Astrocyte (in vitro differentiated cells and primary cell): ENCODE measurements around the gene EPS15. TPM values are rescaled to one million over a fixed set of nuclear protein-coding genes. Genes with fewer than 3 reads are reported as not detected.

Experiments
- DNase-seq: peaks from one replicate; pipeline ENCODE4 v3.0.0-alpha.2; 2010; ENCODE audit warnings: low read depth
- FAIRE-seq: peaks from 2 replicates; lab custom pipeline; 2011; peaks lifted over from hg19 to GRCh38; lab: Jason Lieb, UNC
- H2AFZ ChIP-seq: 2 replicates; pipeline ENCODE4 v1.6.0; 2012; ENCODE audit warnings: low read depth, low read length, inconsistent platforms
- H3K27ac ChIP-seq: 2 replicates; pipeline ENCODE4 v1.5.1; 2011; ENCODE audit warnings: low read depth, low read length, inconsistent platforms
- H3K27me3 ChIP-seq: 2 replicates; pipeline ENCODE4 v1.6.0; 2011; ENCODE audit warnings: low read length, inconsistent platforms; ENCODE audit not compliant: insufficient read depth
- H3K36me3 ChIP-seq: 2 replicates; pipeline ENCODE4 v1.5.1; 2011; ENCODE audit warnings: low read length, inconsistent platforms; ENCODE audit not compliant: insufficient read depth
- H3K4me1 ChIP-seq: 2 replicates; pipeline ENCODE4 v1.5.1; 2011; ENCODE audit warnings: low read length, inconsistent platforms; ENCODE audit not compliant: insufficient read depth
- H3K4me2 ChIP-seq: 2 replicates; pipeline ENCODE4 v1.6.0; 2012; ENCODE audit warnings: low read length, inconsistent platforms
- H3K4me3 ChIP-seq: 2 replicates; pipeline ENCODE4 v1.5.1; 2011; ENCODE audit warnings: low read depth, mild to moderate bottlenecking, low read length, inconsistent platforms; ENCODE audit not compliant: insufficient read depth
- H3K79me2 ChIP-seq: 2 replicates; pipeline ENCODE4 v1.6.0; 2012; ENCODE audit warnings: mild to moderate bottlenecking, low read length, inconsistent platforms; ENCODE audit not compliant: insufficient read depth
- H3K9ac ChIP-seq: 2 replicates; pipeline ENCODE4 v1.6.0; 2012; ENCODE audit warnings: mild to moderate bottlenecking, low read length, inconsistent platforms
- H3K9me3 ChIP-seq: 2 replicates; pipeline ENCODE4 v1.5.1; 2012; ENCODE audit warnings: low read depth, mild to moderate bottlenecking, low read length, inconsistent platforms; ENCODE audit not compliant: insufficient read depth
- H4K20me1 ChIP-seq: 2 replicates; pipeline ENCODE4 v1.6.0; 2012; ENCODE audit warnings: low read length, inconsistent platforms; ENCODE audit not compliant: insufficient read depth
- H3K27ac Mint-ChIP-seq: one replicate; pipeline ENCODE4 v1.8.0; 2021; ENCODE audit warnings: mild to moderate bottlenecking, mixed read lengths; ENCODE audit not compliant: unreplicated experiment
- H3K27me3 Mint-ChIP-seq: one replicate; pipeline ENCODE4 v1.8.0; 2021; ENCODE audit warnings: low read depth, mixed read lengths; ENCODE audit not compliant: unreplicated experiment
- H3K36me3 Mint-ChIP-seq: one replicate; pipeline ENCODE4 v1.8.0; 2021; ENCODE audit warnings: low read depth, mixed read lengths; ENCODE audit not compliant: unreplicated experiment
- H3K4me1 Mint-ChIP-seq: one replicate; pipeline ENCODE4 v1.8.0; 2021; ENCODE audit warnings: low read depth, mixed read lengths; ENCODE audit not compliant: unreplicated experiment
- H3K4me3 Mint-ChIP-seq: one replicate; pipeline ENCODE4 v1.8.0; 2021; ENCODE audit warnings: mild to moderate bottlenecking, moderate library complexity, mixed read lengths; ENCODE audit not compliant: unreplicated experiment
- H3K9me3 Mint-ChIP-seq: one replicate; pipeline ENCODE4 v1.8.0; 2021; ENCODE audit warnings: mild to moderate bottlenecking, mixed read lengths; ENCODE audit not compliant: unreplicated experiment
- EZH2 ChIP-seq: IDR thresholded peaks from 2 replicates; pipeline ENCODE4 v1.6.1; 2012; ENCODE audit warnings: mild to moderate bottlenecking, low read length, inconsistent platforms; ENCODE audit not compliant: insufficient read depth
- total RNA-seq: library from RNA; stranded (reverse); gene quantifications from 2 replicates; pipeline ENCODE4 v1.2.1, GENCODE V29; 2021
- TF ChIP-seq, protein P1 (sequence below): IDR thresholded peaks from 2 replicates; pipeline ENCODE4 v1.5.1; 2011; ENCODE audit warnings: low read depth, mild to moderate bottlenecking, inconsistent platforms, low read length, moderate library complexity; ENCODE audit not compliant: insufficient read depth

The EPS15 gene
- total RNA-seq, 1 donor from 2014 or later: 70.6 TPM

DNA sequence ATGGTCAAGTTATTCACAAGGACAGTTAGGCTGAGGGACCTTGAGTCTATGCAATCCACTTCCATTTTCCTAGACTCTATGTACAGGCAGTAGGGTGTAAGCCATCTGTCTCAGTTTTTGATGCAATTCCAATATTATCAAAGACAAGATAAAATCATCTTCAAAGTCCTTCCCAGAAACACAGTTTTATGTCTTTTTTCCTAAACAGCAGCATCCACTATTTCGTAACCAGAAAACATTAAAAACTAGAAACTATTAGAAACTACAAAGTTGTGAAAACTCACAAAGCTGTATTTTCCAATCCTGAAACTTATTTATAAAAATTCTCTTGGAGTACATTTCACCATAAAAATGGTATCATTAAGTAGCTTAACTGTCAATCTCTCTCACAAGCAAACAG lies 93.8 kb downstream of the EPS15 start:
- DNase-seq (no peak), FAIRE-seq (no peak)
- H3K27ac ChIP-seq: no peak overlapping the region
- peaks cover 4% of the 10 kb centered on the region for H3K9me3 Mint-ChIP-seq
- no peaks in the 10 kb centered on the region for H3K27me3 Mint-ChIP-seq
- H3K4me2 ChIP-seq: no peak overlapping the region
- H4K20me1 ChIP-seq: no peaks in the 10 kb centered on the region
- H3K4me1 Mint-ChIP-seq: peaks cover 23% of the 10 kb centered on the region
- H3K9me3 ChIP-seq: no peaks in the 10 kb centered on the region
- H3K27me3 ChIP-seq: no peaks in the 10 kb centered on the region
- no peak overlapping the region for H2AFZ ChIP-seq
- H3K36me3 Mint-ChIP-seq: peaks cover 10% of the 10 kb centered on the region
- H3K79me2 ChIP-seq: no peaks in the 10 kb centered on the region
- no peak overlapping the region for H3K27ac Mint-ChIP-seq
- TF ChIP-seq, protein P1, sequence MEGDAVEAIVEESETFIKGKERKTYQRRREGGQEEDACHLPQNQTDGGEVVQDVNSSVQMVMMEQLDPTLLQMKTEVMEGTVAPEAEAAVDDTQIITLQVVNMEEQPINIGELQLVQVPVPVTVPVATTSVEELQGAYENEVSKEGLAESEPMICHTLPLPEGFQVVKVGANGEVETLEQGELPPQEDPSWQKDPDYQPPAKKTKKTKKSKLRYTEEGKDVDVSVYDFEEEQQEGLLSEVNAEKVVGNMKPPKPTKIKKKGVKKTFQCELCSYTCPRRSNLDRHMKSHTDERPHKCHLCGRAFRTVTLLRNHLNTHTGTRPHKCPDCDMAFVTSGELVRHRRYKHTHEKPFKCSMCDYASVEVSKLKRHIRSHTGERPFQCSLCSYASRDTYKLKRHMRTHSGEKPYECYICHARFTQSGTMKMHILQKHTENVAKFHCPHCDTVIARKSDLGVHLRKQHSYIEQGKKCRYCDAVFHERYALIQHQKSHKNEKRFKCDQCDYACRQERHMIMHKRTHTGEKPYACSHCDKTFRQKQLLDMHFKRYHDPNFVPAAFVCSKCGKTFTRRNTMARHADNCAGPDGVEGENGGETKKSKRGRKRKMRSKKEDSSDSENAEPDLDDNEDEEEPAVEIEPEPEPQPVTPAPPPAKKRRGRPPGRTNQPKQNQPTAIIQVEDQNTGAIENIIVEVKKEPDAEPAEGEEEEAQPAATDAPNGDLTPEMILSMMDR: no peak
- TF ChIP-seq EZH2: no peak
- H3K4me3 ChIP-seq: no peak overlapping the region
- no peak overlapping the region for H3K9ac ChIP-seq
- no peak overlapping the region for H3K4me3 Mint-ChIP-seq
- H3K4me1 ChIP-seq: peaks cover 3% of the 10 kb centered on the region
- H3K36me3 ChIP-seq: no peaks in the 10 kb centered on the region

DNA sequence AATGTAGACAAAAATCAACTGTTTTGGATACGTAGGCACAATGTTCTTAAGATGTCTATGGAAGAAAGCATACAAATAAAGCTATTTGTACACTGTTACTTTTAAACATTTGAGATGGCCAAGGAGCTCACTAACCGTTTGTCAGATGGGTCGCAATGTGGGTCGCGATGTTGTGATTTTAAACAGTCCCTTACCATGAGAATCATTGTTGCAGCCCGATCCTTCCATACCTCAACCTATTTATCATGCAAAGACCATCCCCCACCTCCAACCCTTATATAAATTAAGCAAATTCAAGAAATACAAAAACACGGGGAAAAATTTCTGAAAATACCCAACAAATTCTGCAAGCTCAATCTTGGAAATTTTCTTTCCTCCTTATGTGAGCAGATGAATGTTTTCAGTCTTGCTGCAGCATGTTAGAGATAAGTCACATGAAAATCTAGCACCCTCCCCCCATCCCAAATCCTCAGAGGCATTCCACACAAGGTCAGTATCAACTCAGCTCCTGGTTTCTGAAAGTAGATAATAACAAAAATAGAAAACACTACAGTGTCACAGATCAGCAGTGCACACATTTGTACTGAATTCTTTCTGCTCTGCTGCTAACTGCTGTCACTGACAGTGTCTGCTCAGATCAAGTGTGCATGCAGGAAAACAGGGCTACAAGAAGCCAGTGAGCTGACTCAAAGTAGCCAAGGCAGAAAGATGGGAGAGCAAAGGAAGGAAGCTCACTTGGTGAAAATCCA lies 95.8 kb downstream of the EPS15 start:
- no peaks in the 10 kb centered on the region for H3K36me3 ChIP-seq
- H3K9ac ChIP-seq: no peak overlapping the region
- no peaks in the 10 kb centered on the region for H4K20me1 ChIP-seq
- Mint-ChIP-seq H3K27ac (peak overlapping the region; percentile 43), H3K27me3 (no peaks in the 10 kb centered on the region), H3K4me1 (peaks cover 30% of the 10 kb centered on the region), H3K36me3 (peaks cover 8% of the 10 kb centered on the region), H3K9me3 (peaks cover 2% of the 10 kb centered on the region), H3K4me3 (peak overlapping the region; percentile 13)
- FAIRE-seq: peak; percentile 32
- no peaks in the 10 kb centered on the region for H3K79me2 ChIP-seq
- no peak overlapping the region for H3K4me2 ChIP-seq
- DNase-seq: no peak
- no peak overlapping the region for H2AFZ ChIP-seq
- TF ChIP-seq, protein P1: no peak
- no peak for TF ChIP-seq EZH2
- H3K27me3 ChIP-seq: no peaks in the 10 kb centered on the region
- no peaks in the 10 kb centered on the region for H3K9me3 ChIP-seq
- peaks cover 5% of the 10 kb centered on the region for H3K4me1 ChIP-seq
- no peak overlapping the region for H3K27ac ChIP-seq
- H3K4me3 ChIP-seq: no peak overlapping the region
